CD14-positive monocyte (primary cell): ENCODE measurements around the gene LZTS2. TPM values are rescaled to one million over a fixed set of nuclear protein-coding genes. Genes with fewer than 3 reads are reported as not detected.

Experiments
- DNase-seq, 3 donors: peaks; one replicate each; pipeline ENCODE4 v3.0.0-alpha.2; 2011 to 2022
- H2AFZ ChIP-seq: 2 replicates; pipeline ENCODE4 v1.6.0; 2012; ENCODE audit warnings: mild to moderate bottlenecking, low read depth, low read length, inconsistent platforms; ENCODE audit not compliant: insufficient read depth, poor library complexity, severe bottlenecking
- H3K27ac ChIP-seq, 2 donors: 1 replicate in 1 of 2; 2 replicates in 1 of 2; pipeline ENCODE4 v1.5.1; 2012 to 2013; ENCODE audit warnings: low read length in 2 of 2, control low read depth in 1 of 2, inconsistent platforms in 1 of 2, low read depth in 1 of 2, mild to moderate bottlenecking in 1 of 2
- H3K27me3 ChIP-seq, 2 donors: one replicate each; pipeline versions ENCODE4 v1.6.0 to v1.6.1; 2011 to 2013; ENCODE audit warnings: low read length in 2 of 2; ENCODE audit not compliant: control insufficient read depth in 2 of 2, insufficient read depth in 2 of 2
- H3K36me3 ChIP-seq, 2 donors: replicated peaks in 1 of 2; 1 replicate in 1 of 2; 2 replicates in 1 of 2; pipeline versions ENCODE4 v1.5.1 to v1.6.1; 2012 to 2013; ENCODE audit warnings: low read length in 2 of 2, control low read depth in 1 of 2, inconsistent platforms in 1 of 2, mild to moderate bottlenecking in 1 of 2; ENCODE audit not compliant: insufficient read depth in 2 of 2, control insufficient read depth in 1 of 2
- H3K4me1 ChIP-seq, 2 donors: 1 replicate in 1 of 2; 2 replicates in 1 of 2; pipeline versions ENCODE4 v1.5.1 to v1.6.1; 2012 to 2013; ENCODE audit warnings: low read length in 2 of 2, control low read depth in 1 of 2, inconsistent platforms in 1 of 2, mild to moderate bottlenecking in 1 of 2, moderate library complexity in 1 of 2; ENCODE audit not compliant: insufficient read depth in 2 of 2, control insufficient read depth in 1 of 2
- H3K4me2 ChIP-seq: replicated peaks from 2 replicates; pipeline ENCODE3; 2012; ENCODE audit warnings: low read length, moderate library complexity, mild to moderate bottlenecking; ENCODE audit not compliant: poor library complexity, severe bottlenecking; ENCODE audit errors: extremely low read depth
- H3K4me3 ChIP-seq, 3 experiments: fragments of 200-600 bp in 1 of 3; sonication (generic) in 1 of 3; replicated peaks in 1 of 3; 1 replicate in 2 of 3; 2 replicates in 1 of 3; pipeline ENCODE4 v1.5.1; 2011 to 2013; ENCODE audit warnings: low read length in 3 of 3, mild to moderate bottlenecking in 3 of 3, control low read depth in 2 of 3, low read depth in 2 of 3, inconsistent platforms in 1 of 3, moderate library complexity in 1 of 3
- H3K79me2 ChIP-seq: 2 replicates; pipeline ENCODE4 v1.6.0; 2012; ENCODE audit warnings: mild to moderate bottlenecking, control low read depth, inconsistent platforms, low read length, moderate library complexity; ENCODE audit not compliant: insufficient read depth
- H3K9ac ChIP-seq: 2 replicates; pipeline ENCODE4 v1.6.0; 2017; ENCODE audit warnings: low read length, mild to moderate bottlenecking; ENCODE audit not compliant: insufficient read depth, poor library complexity, severe bottlenecking
- H3K9me3 ChIP-seq, 2 donors: replicated peaks in 1 of 2; 1 replicate in 1 of 2; 2 replicates in 1 of 2; pipeline versions ENCODE4 v1.5.1 to v1.6.1; 2012 to 2013; ENCODE audit warnings: low read length in 2 of 2, control low read depth in 1 of 2; ENCODE audit not compliant: control insufficient read depth in 1 of 2, insufficient read depth in 1 of 2
- H4K20me1 ChIP-seq: 2 replicates; pipeline ENCODE4 v1.6.0; 2012; ENCODE audit warnings: mild to moderate bottlenecking, low read length, control low read depth, moderate library complexity; ENCODE audit not compliant: insufficient read depth
- H3K27ac Mint-ChIP-seq, 7 donors: one replicate each; pipeline ENCODE4 v1.8.0; 2020; ENCODE audit warnings: mild to moderate bottlenecking in 7 of 7, mixed read lengths in 7 of 7, moderate library complexity in 6 of 7, inconsistent platforms in 2 of 7
- H3K27me3 Mint-ChIP-seq, 3 donors: one replicate each; pipeline ENCODE4 v1.8.0; 2021 to 2022; ENCODE audit warnings: low read depth in 3 of 3, mild to moderate bottlenecking in 3 of 3, mixed read lengths in 3 of 3, moderate library complexity in 3 of 3, inconsistent platforms in 1 of 3
- H3K36me3 Mint-ChIP-seq, 2 donors: one replicate each; pipeline ENCODE4 v1.8.0; 2020; ENCODE audit warnings: mixed read lengths in 2 of 2, inconsistent platforms in 1 of 2, mild to moderate bottlenecking in 1 of 2
- H3K4me1 Mint-ChIP-seq: one replicate; pipeline ENCODE4 v1.8.0; 2020; ENCODE audit warnings: mild to moderate bottlenecking, mixed read lengths
- H3K4me3 Mint-ChIP-seq, 2 donors: one replicate each; pipeline ENCODE4 v1.8.0; 2020; ENCODE audit warnings: mild to moderate bottlenecking in 2 of 2, mixed read lengths in 2 of 2, moderate library complexity in 1 of 2
- H3K9me3 Mint-ChIP-seq, 7 donors: one replicate each; pipeline ENCODE4 v1.8.0; 2020 to 2022; ENCODE audit warnings: mixed read lengths in 7 of 7, mild to moderate bottlenecking in 6 of 7, moderate library complexity in 6 of 7, inconsistent platforms in 2 of 7
- CTCF ChIP-seq: fragments of 200-600 bp; IDR thresholded peaks from one replicate; pipeline ENCODE4 v1.8.0; 2022; ENCODE audit warnings: antibody characterized with exemption, mild to moderate bottlenecking
- WGBS: methylation state at CpG from one replicate; pipeline ENCODE4 v1.1.5; 2013; ENCODE audit warnings: missing lambda C conversion rate; ENCODE audit not compliant: insufficient coverage; 5-methylcytosine and 5-hydroxymethylcytosine counted together
- intact Hi-C, 2 donors: fragments of 100-400 bp; cut with micrococcal nuclease; formaldehyde crosslinking; loops; one replicate each; pipeline versions ENCODE4 v1.15.0 to v1.15.1; 2023
- polyA plus RNA-seq, 3 donors: library from polyadenylated mRNA; depleted of rRNA in 1 of 3; unstranded in 2 of 3; stranded (reverse) in 1 of 3; fragments of 300-500 nt in 2 of 3; fragments of >200 nt in 1 of 3; fragmentation: Illumina TruSeq in 2 of 3; gene quantifications; 1 replicate in 2 of 3; 2 replicates in 1 of 3; pipeline ENCODE4 v1.2.3, GENCODE V29; 2012 to 2021

Gene LZTS2
- polyA plus RNA-seq, 3 donors: 2.8 to 9.2 (median 3.3) TPM

- H3K4me2 ChIP-seq: no peak overlapping the region
- H3K4me3 ChIP-seq: no peak overlapping the region
- peaks cover 41 to 45% of the 10 kb centered on the region in 2 donors for H3K36me3 Mint-ChIP-seq
- H3K36me3 ChIP-seq: peaks cover 35 to 59% of the 10 kb centered on the region in 2 donors
- H4K20me1 ChIP-seq: no peaks in the 10 kb centered on the region
- intact Hi-C loops: loop anchor here in 1 of 2 donors (5.0 kb wide), 1 partner anchor 46 kb away; no protein-coding TSS in a partner anchor
- peaks cover 7 to 13% of the 10 kb centered on the region in 2 donors for H3K27me3 ChIP-seq
- WGBS: 95% methylated on average over 4 of the region's 5 CpGs
- H3K4me1 ChIP-seq: peaks cover 11 to 13% of the 10 kb centered on the region in 2 donors
- peaks cover 13% of the 10 kb centered on the region for H3K4me1 Mint-ChIP-seq
- peak overlapping the region in 1 of 7 donors; percentile 66 for H3K27ac Mint-ChIP-seq
- no peak for TF ChIP-seq CTCF
- H3K79me2 ChIP-seq: no peaks in the 10 kb centered on the region
- H3K27me3 Mint-ChIP-seq: peaks cover 18 to 22% (median 22%) of the 10 kb centered on the region in 3 donors
- peaks cover 0 to 3% (median 0%) of the 10 kb centered on the region in 7 donors for H3K9me3 Mint-ChIP-seq
- no peaks in the 10 kb centered on the region for H3K9me3 ChIP-seq
- H3K4me3 Mint-ChIP-seq: no peak overlapping the region
- DNase-seq: no peak
- no peak overlapping the region for H3K27ac ChIP-seq
- H3K9ac ChIP-seq: no peak overlapping the region
- H2AFZ ChIP-seq: no peak overlapping the region
These were observed 33.8 kb upstream of the LZTS2 start for GRCh38 chr10:100965820-100966219.

GRCh38 chr10:100966887-100967286, 32.7 kb upstream of the LZTS2 start:
- TF ChIP-seq CTCF: no peak
- H3K9me3 ChIP-seq: no peaks in the 10 kb centered on the region
- H3K9ac ChIP-seq: no peak overlapping the region
- H3K27ac Mint-ChIP-seq: peak overlapping the region in 1 of 7 donors; percentile 13
- no peak overlapping the region for H3K4me3 Mint-ChIP-seq
- H3K4me1 ChIP-seq: peaks cover 11 to 13% of the 10 kb centered on the region in 2 donors
- H3K4me1 Mint-ChIP-seq: peaks cover 13% of the 10 kb centered on the region
- H4K20me1 ChIP-seq: no peaks in the 10 kb centered on the region
- intact Hi-C loops: loop anchor here in 1 of 2 donors (5.0 kb wide), 1 partner anchor 45 kb away; no protein-coding TSS in a partner anchor
- H3K4me3 ChIP-seq: no peak overlapping the region
- H3K36me3 ChIP-seq: peaks cover 32 to 50% of the 10 kb centered on the region in 2 donors
- H3K27me3 ChIP-seq: peaks cover 7 to 13% of the 10 kb centered on the region in 2 donors
- H2AFZ ChIP-seq: no peak overlapping the region
- H3K4me2 ChIP-seq: no peak overlapping the region
- peaks cover 35 to 36% of the 10 kb centered on the region in 2 donors for H3K36me3 Mint-ChIP-seq
- DNase-seq: no peak
- WGBS: no CpG with 5 or more reads among the region's 2 CpGs
- peaks cover 18 to 26% (median 22%) of the 10 kb centered on the region in 3 donors for H3K27me3 Mint-ChIP-seq
- peaks cover 0 to 3% (median 0%) of the 10 kb centered on the region in 7 donors for H3K9me3 Mint-ChIP-seq
- H3K79me2 ChIP-seq: no peaks in the 10 kb centered on the region
- no peak overlapping the region for H3K27ac ChIP-seq
